MM.1S (cell line): ENCODE results near the gene KIFAP3.

Source experiments
- DNase-seq: peaks from one replicate; pipeline ENCODE4 v3.0.0-alpha.2; 2015
- H2AFZ ChIP-seq: fragments of 300-600 bp; sonication (generic); 2 replicates; pipeline ENCODE4 v1.6.0; 2016; ENCODE audit warnings: antibody characterized with exemption, low read length
- H3F3A ChIP-seq: fragments of 300-600 bp; sonication (generic); 2 replicates; pipeline ENCODE4 v1.6.1; 2016; ENCODE audit warnings: mild to moderate bottlenecking, antibody characterized with exemption, low read length, moderate library complexity, mixed read lengths; ENCODE audit not compliant: insufficient read depth
- H3K27ac ChIP-seq: fragments of 300-600 bp; sonication (generic); 2 replicates; pipeline ENCODE4 v1.5.1; 2016; ENCODE audit warnings: mild to moderate bottlenecking, low read length
- H3K27me3 ChIP-seq: fragments of 300-600 bp; sonication (generic); replicated peaks from 2 replicates; pipeline ENCODE4 v1.6.0; 2016; ENCODE audit warnings: low read length; ENCODE audit not compliant: insufficient read depth
- H3K36me3 ChIP-seq: fragments of 300-600 bp; sonication (generic); replicated peaks from 2 replicates; pipeline ENCODE4 v1.6.1; 2016; ENCODE audit warnings: mild to moderate bottlenecking, low read length, mixed read lengths; ENCODE audit not compliant: insufficient read depth
- H3K4me1 ChIP-seq: fragments of 300-600 bp; sonication (generic); 2 replicates; pipeline ENCODE4 v1.6.1; 2016; ENCODE audit warnings: low read length, mixed read lengths
- H3K4me2 ChIP-seq: fragments of 300-600 bp; sonication (generic); 2 replicates; pipeline ENCODE4 v1.6.0; 2016; ENCODE audit warnings: low read depth, low read length
- H3K4me3 ChIP-seq: fragments of 300-600 bp; sonication (generic); 2 replicates; pipeline ENCODE4 v1.5.1; 2016; ENCODE audit warnings: low read length, mixed read lengths
- H3K79me2 ChIP-seq: fragments of 300-600 bp; sonication (generic); 2 replicates; pipeline ENCODE4 v1.6.1; 2016; ENCODE audit warnings: mixed run types, low read length, mixed read lengths
- H3K9ac ChIP-seq: fragments of 300-600 bp; sonication (generic); 2 replicates; pipeline ENCODE4 v1.6.1; 2016; ENCODE audit warnings: low read length, mixed read lengths
- H3K9me2 ChIP-seq: fragments of 300-600 bp; sonication (generic); replicated peaks from 2 replicates; pipeline ENCODE4 v1.6.1; 2016; ENCODE audit warnings: mild to moderate bottlenecking, low read length, mixed read lengths; ENCODE audit not compliant: insufficient read depth
- H3K9me3 ChIP-seq: fragments of 300-600 bp; sonication (generic); replicated peaks from 2 replicates; pipeline ENCODE4 v1.6.1; 2016; ENCODE audit warnings: mild to moderate bottlenecking, low read length, mixed read lengths; ENCODE audit not compliant: insufficient read depth
- H4K20me1 ChIP-seq: fragments of 300-600 bp; sonication (generic); 2 replicates; pipeline ENCODE4 v1.6.1; 2016; ENCODE audit warnings: mild to moderate bottlenecking, low read length, moderate library complexity, mixed read lengths; ENCODE audit not compliant: insufficient read depth
- CTCF ChIP-seq: fragments of 300-600 bp; sonication (generic); IDR thresholded peaks from 2 replicates; pipeline ENCODE4 v1.5.1; 2016; ENCODE audit warnings: antibody characterized with exemption, low read length, mixed read lengths
- EZH2 ChIP-seq: fragments of 300-600 bp; sonication (generic); optimal IDR thresholded peaks from 2 replicates; pipeline ENCODE3; 2017; ENCODE audit warnings: low read depth, mild to moderate bottlenecking, antibody characterized with exemption, low read length, mixed read lengths
- EZH2phosphoT487 ChIP-seq: fragments of 300-600 bp; sonication (generic); IDR thresholded peaks from 2 replicates; pipeline ENCODE4 v1.6.1; 2018; ENCODE audit warnings: antibody characterized with exemption, low read length

The KIFAP3 gene

GRCh38 chr1:170049176-170049800 is 25.2 kb downstream of the KIFAP3 start:
- DNase-seq = no peak
- Histone ChIP-seq H4K20me1 (no peaks in the 10 kb centered on the region), H3K4me2 (no peak overlapping the region), H3K9me3 (no peaks in the 10 kb centered on the region), H3K27ac (no peak overlapping the region), H3K9me2 (no peaks in the 10 kb centered on the region), H3K9ac (no peak overlapping the region), H3K27me3 (no peaks in the 10 kb centered on the region), H3K4me1 (no peaks in the 10 kb centered on the region), H2AFZ (no peak overlapping the region), H3K36me3 (no peaks in the 10 kb centered on the region), H3K79me2 (no peaks in the 10 kb centered on the region), H3K4me3 (no peak overlapping the region), H3F3A (no peaks in the 10 kb centered on the region)
- TF ChIP-seq CTCF = no peak
- no peak for TF ChIP-seq EZH2
- TF ChIP-seq EZH2phosphoT487 = no peak

DNA sequence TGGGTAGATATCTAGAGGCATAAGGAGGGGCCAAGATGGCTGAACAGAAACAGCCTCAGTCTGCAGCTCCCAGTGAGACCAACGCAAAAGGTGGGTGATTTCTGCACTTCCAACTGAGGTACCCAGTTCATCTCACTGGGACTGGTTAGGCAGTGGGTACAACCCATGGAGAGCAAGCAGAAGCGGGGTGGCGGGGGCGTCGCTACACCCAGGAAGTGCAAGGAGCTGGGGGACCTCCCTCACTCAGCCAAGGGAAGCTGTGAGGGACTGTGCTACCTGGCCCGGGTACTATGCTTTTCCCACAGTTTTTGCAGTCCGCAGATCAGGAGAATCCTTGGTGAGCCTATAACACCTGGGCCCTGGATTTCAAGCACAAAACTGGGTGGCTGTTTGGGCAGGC is 26.0 kb downstream of the KIFAP3 start:
- H3K36me3 ChIP-seq = no peaks in the 10 kb centered on the region
- no peaks in the 10 kb centered on the region for H3K9me3 ChIP-seq
- no peaks in the 10 kb centered on the region for H3F3A ChIP-seq
- no peaks in the 10 kb centered on the region for H3K4me1 ChIP-seq
- H3K79me2 ChIP-seq = no peaks in the 10 kb centered on the region
- no peak overlapping the region for H3K4me2 ChIP-seq
- no peak for DNase-seq
- no peak overlapping the region for H2AFZ ChIP-seq
- no peaks in the 10 kb centered on the region for H4K20me1 ChIP-seq
- H3K27ac ChIP-seq = no peak overlapping the region
- H3K27me3 ChIP-seq = no peaks in the 10 kb centered on the region
- H3K9ac ChIP-seq = no peak overlapping the region
- H3K9me2 ChIP-seq = no peaks in the 10 kb centered on the region
- no peak for TF ChIP-seq EZH2phosphoT487
- TF ChIP-seq EZH2 = no peak
- H3K4me3 ChIP-seq = no peak overlapping the region

DNA sequence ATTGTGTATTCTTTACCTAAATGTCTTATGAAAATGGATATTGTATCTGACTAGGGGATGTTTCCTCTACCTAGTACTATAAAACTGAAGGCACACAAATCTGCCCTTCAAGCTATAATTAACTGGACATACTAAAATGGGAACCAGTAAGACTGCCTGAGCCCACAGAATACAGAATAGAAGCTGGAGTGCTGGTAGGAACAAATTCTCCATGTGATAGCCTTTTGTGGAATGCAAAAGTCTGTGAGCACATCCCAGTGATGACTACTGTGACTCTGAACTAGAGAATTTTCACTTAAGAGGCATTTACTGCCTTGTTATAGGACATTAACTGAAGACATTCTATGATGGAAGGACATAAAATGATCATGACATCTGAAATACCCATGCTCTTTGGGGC is 30.3 kb downstream of the KIFAP3 start:
- Histone ChIP-seq H3K4me2 (no peak overlapping the region), H3K27ac (no peak overlapping the region), H3K36me3 (no peaks in the 10 kb centered on the region), H2AFZ (no peak overlapping the region), H3K79me2 (no peaks in the 10 kb centered on the region), H3K4me3 (no peak overlapping the region), H3K9me3 (no peaks in the 10 kb centered on the region), H3K4me1 (no peaks in the 10 kb centered on the region), H3K27me3 (no peaks in the 10 kb centered on the region), H4K20me1 (no peaks in the 10 kb centered on the region), H3F3A (no peaks in the 10 kb centered on the region), H3K9ac (no peak overlapping the region), H3K9me2 (no peaks in the 10 kb centered on the region)
- TF ChIP-seq CTCF (no peak), EZH2phosphoT487 (no peak), EZH2 (no peak)
- no peak for DNase-seq

- H4K20me1 ChIP-seq = no peaks in the 10 kb centered on the region
- H3K36me3 ChIP-seq = no peaks in the 10 kb centered on the region
- H3K27ac ChIP-seq = no peak overlapping the region
- no peaks in the 10 kb centered on the region for H3F3A ChIP-seq
- H3K4me2 ChIP-seq = no peak overlapping the region
- no peaks in the 10 kb centered on the region for H3K4me1 ChIP-seq
- H3K79me2 ChIP-seq = no peaks in the 10 kb centered on the region
- no peak for DNase-seq
- H3K4me3 ChIP-seq = no peak overlapping the region
- no peaks in the 10 kb centered on the region for H3K9me3 ChIP-seq
- TF ChIP-seq EZH2 = no peak
- no peak for TF ChIP-seq EZH2phosphoT487
- no peak for TF ChIP-seq CTCF
- H2AFZ ChIP-seq = no peak overlapping the region
- H3K9me2 ChIP-seq = no peaks in the 10 kb centered on the region
- no peak overlapping the region for H3K9ac ChIP-seq
- H3K27me3 ChIP-seq = no peaks in the 10 kb centered on the region
These were observed 32.9 kb downstream of the KIFAP3 start for GRCh38 chr1:170041423-170042192.
